Right renal cortex interstitium (tissue), 3 donors: ENCODE data around the gene DLX3. TPM values are rescaled to one million over a fixed set of nuclear protein-coding genes. Genes with fewer than 3 reads are reported as not detected.

Experiments
- polyA plus RNA-seq, 3 donors: library from polyadenylated mRNA; unstranded; fragments of 120-200 nt; gene quantifications; one replicate each; pipeline ENCODE4 v1.2.1, GENCODE V29; 2013; ENCODE audit not compliant: insufficient read length in 3 of 3

DLX3 gene
- polyA plus RNA-seq, 3 donors = 0.64 to 2.0 (median 1.4) TPM

Other genes starting within 250 kb of the DLX3 start
- 10 to 100 TPM; 16.4 to 17.8 (median 17.3) TPM for gene FAM117A, start 231.1 kb downstream of the DLX3 start, polyA plus RNA-seq
- 10 to 100 TPM; 49.9 to 53.4 (median 50.0) TPM for gene KAT7, start 206.5 kb downstream of the DLX3 start, polyA plus RNA-seq
- under 1 TPM in 2 of 3 donors, not detected in 1; 0.22 to 0.40 TPM for gene TAC4, start 147.2 kb downstream of the DLX3 start, polyA plus RNA-seq
- gene DLX4, start 26.0 kb downstream of the DLX3 start, polyA plus RNA-seq = under 1 TPM; 0.28 to 0.61 (median 0.39) TPM
- gene ITGA3, start 60.9 kb upstream of the DLX3 start, polyA plus RNA-seq = 100 to 1,000 TPM in 1 of 3 donors, 10 to 100 TPM in 2; 89.8 to 104 (median 95.0) TPM
- 100 to 1,000 TPM; 118 to 135 (median 127) TPM for gene PDK2, start 100.1 kb upstream of the DLX3 start, polyA plus RNA-seq
- gene SAMD14, start 134.9 kb upstream of the DLX3 start, polyA plus RNA-seq = 10 to 100 TPM; 11.0 to 12.2 (median 12.1) TPM
- 10 to 100 TPM; 40.3 to 46.4 (median 44.3) TPM for gene PPP1R9B, start 155.5 kb upstream of the DLX3 start, polyA plus RNA-seq
- under 1 TPM; 0.62 to 0.85 (median 0.83) TPM for gene SGCA, start 170.8 kb upstream of the DLX3 start, polyA plus RNA-seq
- gene COL1A1, start 206.4 kb upstream of the DLX3 start, polyA plus RNA-seq = 100 to 1,000 TPM; 367 to 390 (median 375) TPM